Measurements from ENCODE around the gene MIA3. TPM values are rescaled to one million over a fixed set of nuclear protein-coding genes. Genes with fewer than 3 reads are reported as not detected.

The MIA3 gene
- total and polyA plus RNA-seq, 2 experiments from 2014 or later: 32.7 to 40.0 TPM

DNA sequence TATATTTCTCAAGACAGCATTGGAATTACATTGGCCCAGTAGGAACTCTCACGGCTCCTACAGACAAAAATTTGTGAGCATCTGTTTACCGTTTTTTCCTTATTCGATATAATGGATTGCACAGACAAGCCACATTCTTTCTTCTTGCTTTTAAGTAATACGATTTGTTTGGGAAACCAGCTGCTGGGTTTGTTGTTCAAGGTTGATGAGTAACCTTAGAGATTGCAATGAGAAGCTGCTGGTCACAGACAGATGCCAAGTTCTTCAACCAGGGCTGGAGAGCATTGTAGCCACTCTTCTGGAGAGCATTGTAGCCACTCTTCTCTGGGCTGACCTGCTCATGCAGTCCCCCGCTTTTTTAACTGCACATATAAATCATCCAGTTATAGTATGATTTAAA is 1.4 kb upstream of the MIA3 start:
- H4K20me1 ChIP-seq (replicated peaks; ENCODE audit: insufficient read depth): peaks cover 10% of the 10 kb centered on the region
- peak overlapping the region; percentile 98 for H2AFZ ChIP-seq
- no peak overlapping the region for H3K27ac Mint-ChIP-seq
- H3K27me3 Mint-ChIP-seq (ENCODE audit: insufficient read depth, low read depth, poor library complexity): peaks cover 9% of the 10 kb centered on the region
- H3K36me3 ChIP-seq (ENCODE audit: insufficient read depth): no peaks in the 10 kb centered on the region
- TF ChIP-seq CREB1 (CRISPR knock-in tag; IDR thresholded peaks at IDR 0.05; ENCODE audit: low read depth): no peak
- TF ChIP-seq, protein P1, sequence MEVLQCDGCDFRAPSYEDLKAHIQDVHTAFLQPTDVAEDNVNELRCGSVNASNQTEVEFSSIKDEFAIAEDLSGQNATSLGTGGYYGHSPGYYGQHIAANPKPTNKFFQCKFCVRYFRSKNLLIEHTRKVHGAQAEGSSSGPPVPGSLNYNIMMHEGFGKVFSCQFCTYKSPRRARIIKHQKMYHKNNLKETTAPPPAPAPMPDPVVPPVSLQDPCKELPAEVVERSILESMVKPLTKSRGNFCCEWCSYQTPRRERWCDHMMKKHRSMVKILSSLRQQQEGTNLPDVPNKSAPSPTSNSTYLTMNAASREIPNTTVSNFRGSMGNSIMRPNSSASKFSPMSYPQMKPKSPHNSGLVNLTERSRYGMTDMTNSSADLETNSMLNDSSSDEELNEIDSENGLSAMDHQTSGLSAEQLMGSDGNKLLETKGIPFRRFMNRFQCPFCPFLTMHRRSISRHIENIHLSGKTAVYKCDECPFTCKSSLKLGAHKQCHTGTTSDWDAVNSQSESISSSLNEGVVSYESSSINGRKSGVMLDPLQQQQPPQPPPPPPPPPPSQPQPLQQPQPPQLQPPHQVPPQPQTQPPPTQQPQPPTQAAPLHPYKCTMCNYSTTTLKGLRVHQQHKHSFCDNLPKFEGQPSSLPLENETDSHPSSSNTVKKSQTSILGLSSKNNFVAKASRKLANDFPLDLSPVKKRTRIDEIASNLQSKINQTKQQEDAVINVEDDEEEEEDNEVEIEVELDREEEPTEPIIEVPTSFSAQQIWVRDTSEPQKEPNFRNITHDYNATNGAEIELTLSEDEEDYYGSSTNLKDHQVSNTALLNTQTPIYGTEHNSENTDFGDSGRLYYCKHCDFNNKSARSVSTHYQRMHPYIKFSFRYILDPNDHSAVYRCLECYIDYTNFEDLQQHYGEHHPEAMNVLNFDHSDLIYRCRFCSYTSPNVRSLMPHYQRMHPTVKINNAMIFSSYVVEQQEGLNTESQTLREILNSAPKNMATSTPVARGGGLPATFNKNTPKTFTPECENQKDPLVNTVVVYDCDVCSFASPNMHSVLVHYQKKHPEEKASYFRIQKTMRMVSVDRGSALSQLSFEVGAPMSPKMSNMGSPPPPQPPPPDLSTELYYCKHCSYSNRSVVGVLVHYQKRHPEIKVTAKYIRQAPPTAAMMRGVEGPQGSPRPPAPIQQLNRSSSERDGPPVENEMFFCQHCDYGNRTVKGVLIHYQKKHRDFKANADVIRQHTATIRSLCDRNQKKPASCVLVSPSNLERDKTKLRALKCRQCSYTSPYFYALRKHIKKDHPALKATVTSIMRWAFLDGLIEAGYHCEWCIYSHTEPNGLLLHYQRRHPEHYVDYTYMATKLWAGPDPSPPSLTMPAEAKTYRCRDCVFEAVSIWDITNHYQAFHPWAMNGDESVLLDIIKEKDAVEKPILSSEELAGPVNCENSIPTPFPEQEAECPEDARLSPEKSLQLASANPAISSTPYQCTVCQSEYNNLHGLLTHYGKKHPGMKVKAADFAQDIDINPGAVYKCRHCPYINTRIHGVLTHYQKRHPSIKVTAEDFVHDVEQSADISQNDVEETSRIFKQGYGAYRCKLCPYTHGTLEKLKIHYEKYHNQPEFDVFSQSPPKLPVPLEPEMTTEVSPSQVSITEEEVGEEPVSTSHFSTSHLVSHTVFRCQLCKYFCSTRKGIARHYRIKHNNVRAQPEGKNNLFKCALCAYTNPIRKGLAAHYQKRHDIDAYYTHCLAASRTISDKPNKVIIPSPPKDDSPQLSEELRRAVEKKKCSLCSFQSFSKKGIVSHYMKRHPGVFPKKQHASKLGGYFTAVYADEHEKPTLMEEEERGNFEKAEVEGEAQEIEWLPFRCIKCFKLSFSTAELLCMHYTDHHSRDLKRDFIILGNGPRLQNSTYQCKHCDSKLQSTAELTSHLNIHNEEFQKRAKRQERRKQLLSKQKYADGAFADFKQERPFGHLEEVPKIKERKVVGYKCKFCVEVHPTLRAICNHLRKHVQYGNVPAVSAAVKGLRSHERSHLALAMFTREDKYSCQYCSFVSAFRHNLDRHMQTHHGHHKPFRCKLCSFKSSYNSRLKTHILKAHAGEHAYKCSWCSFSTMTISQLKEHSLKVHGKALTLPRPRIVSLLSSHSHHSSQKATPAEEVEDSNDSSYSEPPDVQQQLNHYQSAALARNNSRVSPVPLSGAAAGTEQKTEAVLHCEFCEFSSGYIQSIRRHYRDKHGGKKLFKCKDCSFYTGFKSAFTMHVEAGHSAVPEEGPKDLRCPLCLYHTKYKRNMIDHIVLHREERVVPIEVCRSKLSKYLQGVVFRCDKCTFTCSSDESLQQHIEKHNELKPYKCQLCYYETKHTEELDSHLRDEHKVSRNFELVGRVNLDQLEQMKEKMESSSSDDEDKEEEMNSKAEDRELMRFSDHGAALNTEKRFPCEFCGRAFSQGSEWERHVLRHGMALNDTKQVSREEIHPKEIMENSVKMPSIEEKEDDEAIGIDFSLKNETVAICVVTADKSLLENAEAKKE (CRISPR knock-in tag; IDR thresholded peaks at IDR 0.05): no peak
- no peak for TF ChIP-seq ZNF114 (CRISPR knock-in tag; IDR thresholded peaks at IDR 0.05)
- no peak for TF ChIP-seq NANOG (IDR thresholded peaks at IDR 0.05; ENCODE audit: borderline replicate concordance)
- no peak for TF ChIP-seq REST (IDR thresholded peaks at IDR 0.05; ENCODE audit: unreplicated experiment)
- no peak for TF ChIP-seq ZNF331 (CRISPR knock-in tag; IDR thresholded peaks at IDR 0.05; ENCODE audit: low read depth)
- no peak for TF ChIP-seq EZH2phosphoT487 (IDR thresholded peaks at IDR 0.05; ENCODE audit: unreplicated experiment)
- TF ChIP-seq JUNB (IDR thresholded peaks at IDR 0.05; ENCODE audit: unreplicated experiment): no peak
- no peak for TF ChIP-seq ETS1 (IDR thresholded peaks at IDR 0.05)
- TF ChIP-seq POLR2AphosphoS5 (IDR thresholded peaks at IDR 0.05; ENCODE audit: low read depth): no peak
- no peak for TF ChIP-seq EZH2 (IDR thresholded peaks at IDR 0.05; ENCODE audit: low read depth, unreplicated experiment)
- TF ChIP-seq STAT1 (IDR thresholded peaks at IDR 0.05; ENCODE audit: unreplicated experiment): no peak
- no peak for TF ChIP-seq CTCF (conservative IDR thresholded peaks at IDR 0.05; ENCODE audit: low read depth in 2 of 2)
- peaks cover 11% of the 10 kb centered on the region for H3K4me1 Mint-ChIP-seq
- H3K9me2 ChIP-seq (ENCODE audit: insufficient read depth): no peaks in the 10 kb centered on the region
- peaks cover 18% of the 10 kb centered on the region for H3K4me1 ChIP-seq (ENCODE audit: insufficient read depth)
- H3K9me3 Mint-ChIP-seq: no peaks in the 10 kb centered on the region
- H3K36me3 Mint-ChIP-seq (ENCODE audit: low read depth): peaks cover 3% of the 10 kb centered on the region
- H3K79me2 ChIP-seq (replicated peaks; ENCODE audit: insufficient read depth): peaks cover 31% of the 10 kb centered on the region
- DNase-seq (ENCODE audit: low spot score): no peak
- peaks cover 6% of the 10 kb centered on the region; the same call in 1 of the 2 replicates for H3F3A ChIP-seq (replicated peaks; ENCODE audit: low read depth)
- peak overlapping the region; percentile 85; the same call in 2 of the 3 replicates for H3K4me3 Mint-ChIP-seq
- ATAC-seq: no peak
- peak overlapping the region; percentile 89; the same call in 1 of the 2 replicates for H3K4me3 ChIP-seq
- H3K4me2 ChIP-seq: peak overlapping the region; percentile 95
- no peak overlapping the region for H3K27ac ChIP-seq (ENCODE audit: low read depth)
- H3K27me3 ChIP-seq (ENCODE audit: insufficient read depth): no peaks in the 10 kb centered on the region; the same call in 1 of the 2 replicates
